Urinary bladder (tissue), 4 donors: ENCODE data around the gene PPRC1. TPM values are rescaled to one million over a fixed set of nuclear protein-coding genes. Genes with fewer than 3 reads are reported as not detected.

ENCODE experiments used
- DNase-seq: peaks from one replicate; pipeline ENCODE4 v3.0.0-alpha.2; 2015; ENCODE audit errors: extremely low spot score
- H3K27ac ChIP-seq: one replicate; pipeline ENCODE4 v1.5.1; 2013; ENCODE audit warnings: low read depth, mild to moderate bottlenecking, moderate library complexity
- H3K36me3 ChIP-seq: one replicate; pipeline ENCODE4 v1.6.1; 2013; ENCODE audit warnings: mild to moderate bottlenecking, moderate library complexity; ENCODE audit not compliant: insufficient read depth
- H3K4me1 ChIP-seq: one replicate; pipeline ENCODE4 v1.6.1; 2013; ENCODE audit warnings: mild to moderate bottlenecking, moderate library complexity; ENCODE audit not compliant: insufficient read depth
- H3K4me3 ChIP-seq: one replicate; pipeline ENCODE4 v1.5.1; 2013; ENCODE audit warnings: low read depth, low read length
- WGBS: extraction: QIAGEN DNeasy Blood & Tissue Kit; methylation state at CpG from one replicate; pipeline ENCODE4 v1.1.7; 2013; 5-methylcytosine and 5-hydroxymethylcytosine counted together
- polyA plus RNA-seq: library from polyadenylated mRNA; stranded (reverse); fragments of 200-250 nt; gene quantifications from one replicate; pipeline ENCODE4 v1.2.3, GENCODE V29; 2013
- total RNA-seq: library from RNA; depleted of rRNA; stranded (reverse); fragments of >200 nt; gene quantifications from one replicate; pipeline ENCODE4 v1.2.3, GENCODE V29; 2014
- donor health status: healthy with polysubstance abuse.
- donor health status: healthy.

Gene PPRC1, protein sequence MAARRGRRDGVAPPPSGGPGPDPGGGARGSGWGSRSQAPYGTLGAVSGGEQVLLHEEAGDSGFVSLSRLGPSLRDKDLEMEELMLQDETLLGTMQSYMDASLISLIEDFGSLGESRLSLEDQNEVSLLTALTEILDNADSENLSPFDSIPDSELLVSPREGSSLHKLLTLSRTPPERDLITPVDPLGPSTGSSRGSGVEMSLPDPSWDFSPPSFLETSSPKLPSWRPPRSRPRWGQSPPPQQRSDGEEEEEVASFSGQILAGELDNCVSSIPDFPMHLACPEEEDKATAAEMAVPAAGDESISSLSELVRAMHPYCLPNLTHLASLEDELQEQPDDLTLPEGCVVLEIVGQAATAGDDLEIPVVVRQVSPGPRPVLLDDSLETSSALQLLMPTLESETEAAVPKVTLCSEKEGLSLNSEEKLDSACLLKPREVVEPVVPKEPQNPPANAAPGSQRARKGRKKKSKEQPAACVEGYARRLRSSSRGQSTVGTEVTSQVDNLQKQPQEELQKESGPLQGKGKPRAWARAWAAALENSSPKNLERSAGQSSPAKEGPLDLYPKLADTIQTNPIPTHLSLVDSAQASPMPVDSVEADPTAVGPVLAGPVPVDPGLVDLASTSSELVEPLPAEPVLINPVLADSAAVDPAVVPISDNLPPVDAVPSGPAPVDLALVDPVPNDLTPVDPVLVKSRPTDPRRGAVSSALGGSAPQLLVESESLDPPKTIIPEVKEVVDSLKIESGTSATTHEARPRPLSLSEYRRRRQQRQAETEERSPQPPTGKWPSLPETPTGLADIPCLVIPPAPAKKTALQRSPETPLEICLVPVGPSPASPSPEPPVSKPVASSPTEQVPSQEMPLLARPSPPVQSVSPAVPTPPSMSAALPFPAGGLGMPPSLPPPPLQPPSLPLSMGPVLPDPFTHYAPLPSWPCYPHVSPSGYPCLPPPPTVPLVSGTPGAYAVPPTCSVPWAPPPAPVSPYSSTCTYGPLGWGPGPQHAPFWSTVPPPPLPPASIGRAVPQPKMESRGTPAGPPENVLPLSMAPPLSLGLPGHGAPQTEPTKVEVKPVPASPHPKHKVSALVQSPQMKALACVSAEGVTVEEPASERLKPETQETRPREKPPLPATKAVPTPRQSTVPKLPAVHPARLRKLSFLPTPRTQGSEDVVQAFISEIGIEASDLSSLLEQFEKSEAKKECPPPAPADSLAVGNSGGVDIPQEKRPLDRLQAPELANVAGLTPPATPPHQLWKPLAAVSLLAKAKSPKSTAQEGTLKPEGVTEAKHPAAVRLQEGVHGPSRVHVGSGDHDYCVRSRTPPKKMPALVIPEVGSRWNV (N-terminal part only)
- total RNA-seq (12.1 TPM), polyA plus RNA-seq (20.7 TPM)

GRCh38 chr10:102132563-102133372 lies at the start of gene PPRC1:
PPRC1 (plus strand) TSS chr10:102133040; CDS start chr10:102133069, 29 bp downstream.
- Histone ChIP-seq H3K36me3 (no peaks in the 10 kb centered on the region), H3K27ac (peak within 1 kb of the TSS; percentile 67), H3K4me1 (no peaks in the 10 kb centered on the region), H3K4me3 (peak within 1 kb of the TSS; percentile 81)
- DNase-seq = peak; percentile 99
- under 1% methylated on average over 64 of the region's 64 CpGs for WGBS

DNA sequence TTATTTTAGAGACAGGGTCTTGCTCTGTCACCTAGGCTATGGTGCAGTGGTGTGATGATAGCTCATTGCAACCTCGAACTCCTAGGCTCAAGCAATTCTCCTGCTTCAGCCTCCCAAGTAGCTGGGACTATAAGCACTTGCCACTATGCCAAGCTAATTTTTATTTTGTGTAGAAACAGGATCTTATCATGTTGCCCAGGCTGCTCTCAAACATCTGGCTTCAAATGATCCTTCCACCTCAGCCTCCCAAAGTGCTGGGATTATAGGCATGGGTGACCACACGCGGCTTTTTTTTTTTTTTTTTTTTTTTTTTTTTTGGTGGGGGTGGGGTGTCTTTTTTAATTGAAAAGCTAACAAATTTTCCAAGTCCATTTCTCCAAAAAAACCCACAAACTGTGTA lies 49.3 kb upstream of the PPRC1 start:
- DNase-seq = no peak
- H3K4me1 ChIP-seq = no peaks in the 10 kb centered on the region
- no peak overlapping the region for H3K4me3 ChIP-seq
- H3K27ac ChIP-seq = no peak overlapping the region
- WGBS = 89% methylated on average over 3 of the region's 3 CpGs
- H3K36me3 ChIP-seq = no peaks in the 10 kb centered on the region

DNA sequence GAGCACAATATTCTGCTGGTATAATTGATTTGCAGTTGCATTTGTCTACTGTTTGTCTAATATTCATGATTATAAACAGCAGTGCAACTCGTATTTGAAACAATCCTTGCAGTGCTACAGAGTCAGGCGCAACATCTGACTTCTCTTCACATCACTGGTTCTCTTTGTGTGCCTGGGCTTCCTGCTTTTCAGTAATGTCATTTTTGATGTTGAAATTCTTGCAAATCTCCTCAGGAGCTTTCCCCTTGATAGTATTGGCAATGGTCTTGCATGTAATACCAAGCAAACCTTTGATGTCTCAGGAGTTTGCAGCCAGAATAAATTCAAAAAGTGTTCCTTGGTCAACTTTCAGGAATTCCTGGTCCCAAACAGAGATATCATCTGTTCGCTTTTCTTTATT lies 47.5 kb upstream of the PPRC1 start:
- H3K4me3 ChIP-seq = no peak overlapping the region
- no peak for DNase-seq
- whole genome bisulfite sequencing = 87% methylated on average over 3 of the region's 3 CpGs

DNA sequence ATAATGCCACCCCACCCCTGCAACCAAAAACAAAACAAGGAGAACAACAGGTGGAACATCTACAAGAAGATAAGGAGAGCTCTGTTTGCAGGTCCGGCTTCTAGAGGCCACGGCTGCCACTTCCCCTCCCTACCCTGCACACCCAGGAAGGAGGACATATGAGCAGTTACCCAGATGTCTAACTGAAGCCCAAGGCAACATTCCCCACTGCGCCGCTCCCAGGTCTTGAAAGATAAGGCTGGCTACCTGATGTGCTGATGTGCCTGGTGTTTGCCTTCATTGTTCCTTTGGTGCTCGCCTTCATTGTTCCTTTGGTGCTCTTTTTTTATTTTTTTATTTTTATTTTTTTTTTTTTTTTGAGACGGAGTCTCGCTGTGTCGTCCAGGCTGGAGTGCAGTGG lies 46.6 kb upstream of the PPRC1 start:
- Histone ChIP-seq H3K27ac (no peak overlapping the region), H3K4me3 (no peak overlapping the region), H3K36me3 (no peaks in the 10 kb centered on the region), H3K4me1 (no peaks in the 10 kb centered on the region)
- 97% methylated on average over 8 of the region's 8 CpGs for WGBS
- DNase-seq = no peak

More for the DNA sequence above, 47.5 kb upstream of the PPRC1 start:
- Histone ChIP-seq H3K4me1 (no peaks in the 10 kb centered on the region), H3K27ac (no peak overlapping the region), H3K36me3 (no peaks in the 10 kb centered on the region)

DNA sequence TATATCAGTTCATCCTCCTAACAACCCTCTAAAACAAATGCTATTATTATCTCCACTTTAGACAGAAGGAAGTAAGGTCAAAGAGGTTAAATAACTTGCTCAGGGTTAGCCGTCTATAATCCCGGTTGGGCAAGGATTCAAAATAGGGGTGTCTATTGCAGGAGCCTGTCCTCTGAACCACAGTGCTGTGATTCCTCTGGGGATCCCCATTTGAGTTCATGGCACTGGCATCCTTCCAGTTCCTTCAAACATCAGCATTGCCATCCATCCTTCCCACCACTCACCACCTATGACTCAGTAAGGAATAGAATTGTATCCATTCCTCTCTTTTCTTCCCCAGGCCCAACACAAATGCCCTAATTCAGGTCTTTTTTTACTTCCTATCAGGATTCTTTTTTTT lies 42.1 kb upstream of the PPRC1 start:
- WGBS = 69% methylated on average over 2 of the region's 2 CpGs
- H3K27ac ChIP-seq = no peak overlapping the region
- H3K36me3 ChIP-seq = no peaks in the 10 kb centered on the region
- H3K4me3 ChIP-seq = no peak overlapping the region
- no peak for DNase-seq
- no peaks in the 10 kb centered on the region for H3K4me1 ChIP-seq

DNA sequence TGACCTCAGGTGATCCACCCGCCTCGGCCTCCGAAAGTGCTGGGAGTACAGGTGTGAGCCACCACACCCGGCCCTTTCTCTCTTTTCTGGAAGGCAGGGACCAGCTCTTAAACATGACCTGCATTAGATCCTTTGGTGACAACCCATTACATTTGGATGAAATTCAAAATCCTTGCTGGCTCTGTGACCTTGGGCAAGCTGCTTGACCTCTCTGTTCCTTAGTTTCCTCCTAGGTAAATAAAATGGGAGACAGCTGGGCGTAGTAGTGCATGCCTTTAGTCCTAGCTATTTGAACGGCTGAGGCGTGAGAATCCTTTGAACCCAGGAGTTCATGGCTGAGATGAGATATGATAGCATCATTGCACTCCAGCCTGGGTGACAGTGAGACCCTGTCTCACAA lies 36.4 kb upstream of the PPRC1 start:
- no peaks in the 10 kb centered on the region for H3K4me1 ChIP-seq
- 94% methylated on average over 7 of the region's 7 CpGs for WGBS
- DNase-seq = no peak
- H3K27ac ChIP-seq = no peak overlapping the region
- no peaks in the 10 kb centered on the region for H3K36me3 ChIP-seq
- no peak overlapping the region for H3K4me3 ChIP-seq

- no peaks in the 10 kb centered on the region for H3K4me1 ChIP-seq
- no peak overlapping the region for H3K27ac ChIP-seq
- H3K4me3 ChIP-seq = no peak overlapping the region
- 90% methylated on average over 5 of the region's 5 CpGs for WGBS
- no peaks in the 10 kb centered on the region for H3K36me3 ChIP-seq
- no peak for DNase-seq
These were observed 31.7 kb upstream of the PPRC1 start for GRCh38 chr10:102101152-102101551.

DNA sequence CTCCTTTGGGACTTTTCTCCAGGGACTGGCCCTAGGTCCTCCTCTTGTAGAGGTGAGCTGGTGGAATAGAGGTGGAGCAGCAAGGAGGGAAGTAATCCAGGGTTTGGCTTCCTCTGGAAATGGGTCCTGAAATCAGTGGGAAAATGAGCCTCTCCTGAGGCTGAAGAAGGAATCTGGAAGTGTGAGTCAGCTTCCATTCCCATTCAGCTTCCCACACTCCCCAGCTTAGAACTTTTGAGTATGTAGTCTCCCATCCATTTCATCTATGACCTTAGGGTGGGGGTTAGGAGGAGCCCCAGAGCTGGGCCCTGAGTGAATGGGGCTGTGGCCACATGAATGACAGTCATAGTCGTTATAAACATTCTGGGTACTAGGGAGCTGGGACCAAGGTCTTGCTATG lies 30.4 kb upstream of the PPRC1 start:
- WGBS = 85% methylated on average over 1 of the region's 1 CpG
- no peak for DNase-seq
- H3K4me1 ChIP-seq = no peaks in the 10 kb centered on the region
- H3K36me3 ChIP-seq = no peaks in the 10 kb centered on the region
- no peak overlapping the region for H3K4me3 ChIP-seq
- H3K27ac ChIP-seq = no peak overlapping the region

DNA sequence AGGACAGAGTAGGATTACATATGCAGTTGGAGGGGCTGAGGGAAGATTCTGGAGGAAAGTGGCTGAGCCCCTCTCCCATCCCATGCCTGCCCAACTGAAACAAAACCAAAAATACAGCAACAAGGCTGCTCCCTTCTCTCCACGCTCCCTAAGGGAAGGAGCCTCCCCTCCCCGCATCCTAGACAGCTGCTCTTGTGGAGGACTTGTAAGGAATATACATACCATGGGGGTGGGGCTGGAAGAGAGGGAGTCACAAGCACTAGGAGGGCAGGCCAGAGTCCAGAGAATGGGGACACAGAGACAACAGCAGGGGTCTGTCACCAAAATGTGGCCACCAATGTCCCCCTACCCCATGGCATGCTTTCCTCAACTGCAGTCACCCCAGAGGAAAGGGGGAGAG lies 25.8 kb upstream of the PPRC1 start:
- 70% methylated on average over 2 of the region's 2 CpGs for WGBS
- Histone ChIP-seq H3K27ac (no peak overlapping the region), H3K4me3 (no peak overlapping the region), H3K4me1 (no peaks in the 10 kb centered on the region), H3K36me3 (peaks cover 16% of the 10 kb centered on the region)
- DNase-seq = no peak

- DNase-seq = no peak
- H3K4me3 ChIP-seq = no peak overlapping the region
- H3K27ac ChIP-seq = no peak overlapping the region
- WGBS = 89% methylated on average over 24 of the region's 24 CpGs
- H3K4me1 ChIP-seq = no peaks in the 10 kb centered on the region
- peaks cover 16% of the 10 kb centered on the region for H3K36me3 ChIP-seq
These were observed 23.4 kb upstream of the PPRC1 start for GRCh38 chr10:102109166-102110116.

DNA sequence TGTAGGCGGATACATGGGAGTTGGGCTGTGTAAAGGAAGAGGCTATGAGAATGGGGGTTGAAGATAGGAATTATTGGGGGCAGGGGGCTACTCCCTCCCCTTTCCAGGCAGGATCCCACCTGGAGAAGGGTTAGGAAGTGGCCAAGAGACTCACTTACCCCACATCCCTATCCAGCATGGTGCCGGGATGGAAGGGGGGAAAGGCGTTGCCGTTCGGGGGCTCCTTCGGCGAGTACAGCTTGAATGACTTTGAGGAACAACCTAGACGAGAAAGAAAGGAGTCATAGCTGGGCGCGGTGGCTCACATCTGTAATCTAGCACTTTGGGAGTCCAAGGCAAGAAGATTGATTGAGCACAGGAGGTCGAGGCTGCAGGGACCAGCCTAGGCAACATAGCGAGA lies 21.6 kb upstream of the PPRC1 start:
- DNase-seq = no peak
- Histone ChIP-seq H3K27ac (no peak overlapping the region), H3K4me3 (no peak overlapping the region), H3K4me1 (no peaks in the 10 kb centered on the region), H3K36me3 (peaks cover 16% of the 10 kb centered on the region)
- WGBS = 90% methylated on average over 12 of the region's 12 CpGs
